CD4-positive, alpha-beta T cell treated with Interleukin-1 beta for 1 hour (primary cell): ENCODE data around the gene CACFD1.
"Not testable (repeated sequence)": the region's sequence is repeated elsewhere in the genome, so short reads cannot be mapped to it uniquely, and the experiment has no call there.

Experiments
- DNase-seq, 2 donors: peaks; one replicate each; pipeline ENCODE4 v3.0.0-alpha.2; 2020 to 2022

Gene CACFD1

DNA sequence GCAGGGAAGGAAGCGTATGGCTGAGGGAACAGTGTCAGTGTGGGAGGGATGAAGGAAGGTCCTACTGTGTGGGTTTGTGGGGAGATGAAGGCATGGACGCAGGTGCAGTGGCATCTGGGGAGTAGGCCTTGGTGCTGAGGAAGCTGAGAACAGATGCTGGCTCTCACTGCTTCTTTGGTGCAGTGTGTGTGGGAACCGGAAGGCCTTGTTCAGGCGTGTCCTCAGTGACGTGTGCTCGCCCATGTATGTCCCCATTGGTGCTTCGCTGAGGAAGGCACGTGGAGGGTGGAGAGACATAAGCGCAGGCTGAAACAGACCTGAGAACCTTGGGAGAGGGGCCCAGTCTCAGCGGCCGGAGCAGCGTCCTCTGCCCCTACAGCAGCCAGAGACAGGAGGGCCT lies 18.9 kb upstream of the CACFD1 start:
- DNase-seq = peak in 1 of 2 donors; percentile 72

DNA sequence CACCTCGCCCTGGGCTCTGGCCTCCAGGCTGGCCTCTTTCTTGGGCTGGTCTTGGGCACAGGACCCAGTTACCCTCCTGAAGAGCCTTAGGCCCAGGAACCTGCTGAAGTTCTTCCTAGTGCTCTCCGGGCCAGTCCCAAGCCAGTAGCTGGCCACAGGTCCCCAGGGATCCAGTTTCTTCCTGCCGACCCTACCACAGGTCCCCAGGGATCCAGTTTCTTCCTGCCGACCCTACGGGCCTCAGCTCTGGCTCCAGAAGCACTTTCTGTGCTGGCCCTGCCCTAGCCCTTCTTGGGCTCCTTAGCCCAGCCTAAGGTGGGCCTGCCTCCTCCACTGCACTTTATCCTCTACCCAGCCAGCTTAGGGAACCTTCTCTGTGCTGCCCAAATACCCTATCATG lies 18.2 kb upstream of the CACFD1 start:
- no peak for DNase-seq

DNA sequence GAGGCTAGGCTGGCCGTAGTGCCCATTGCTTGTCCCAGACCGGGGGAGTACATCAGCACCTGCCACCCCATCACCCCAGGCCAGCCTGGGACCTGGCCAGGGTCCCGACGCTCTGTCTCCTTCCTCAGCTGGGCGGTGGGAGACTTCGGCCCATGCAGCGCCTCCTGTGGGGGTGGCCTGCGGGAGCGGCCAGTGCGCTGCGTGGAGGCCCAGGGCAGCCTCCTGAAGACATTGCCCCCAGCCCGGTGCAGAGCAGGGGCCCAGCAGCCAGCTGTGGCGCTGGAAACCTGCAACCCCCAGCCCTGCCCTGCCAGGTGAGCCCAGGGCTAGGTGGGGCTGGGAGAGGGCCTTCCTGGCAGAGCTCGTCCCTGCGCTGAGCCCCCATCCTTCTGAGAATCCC lies 16.5 kb upstream of the CACFD1 start:
- no peak for DNase-seq

DNA sequence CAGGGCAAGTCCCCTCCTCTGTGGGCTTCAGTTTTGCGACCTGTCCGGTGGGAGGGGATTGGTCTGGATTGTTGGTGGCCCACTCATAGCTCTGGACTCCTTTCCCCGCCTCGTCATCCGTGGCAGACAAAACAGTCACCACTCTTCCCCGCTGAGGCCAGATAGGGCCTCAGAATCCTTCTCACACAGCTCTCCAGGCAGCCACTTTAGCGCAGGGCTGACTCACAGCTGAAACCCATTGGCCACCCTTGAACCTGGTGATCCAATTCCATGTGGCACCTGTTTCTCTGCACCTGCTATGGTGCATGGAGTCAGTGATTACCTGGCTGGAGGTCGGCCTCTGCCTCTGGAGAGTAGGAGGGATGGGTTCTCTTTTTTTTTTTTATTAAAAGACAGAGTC lies 15.8 kb upstream of the CACFD1 start:
- no peak for DNase-seq

DNA sequence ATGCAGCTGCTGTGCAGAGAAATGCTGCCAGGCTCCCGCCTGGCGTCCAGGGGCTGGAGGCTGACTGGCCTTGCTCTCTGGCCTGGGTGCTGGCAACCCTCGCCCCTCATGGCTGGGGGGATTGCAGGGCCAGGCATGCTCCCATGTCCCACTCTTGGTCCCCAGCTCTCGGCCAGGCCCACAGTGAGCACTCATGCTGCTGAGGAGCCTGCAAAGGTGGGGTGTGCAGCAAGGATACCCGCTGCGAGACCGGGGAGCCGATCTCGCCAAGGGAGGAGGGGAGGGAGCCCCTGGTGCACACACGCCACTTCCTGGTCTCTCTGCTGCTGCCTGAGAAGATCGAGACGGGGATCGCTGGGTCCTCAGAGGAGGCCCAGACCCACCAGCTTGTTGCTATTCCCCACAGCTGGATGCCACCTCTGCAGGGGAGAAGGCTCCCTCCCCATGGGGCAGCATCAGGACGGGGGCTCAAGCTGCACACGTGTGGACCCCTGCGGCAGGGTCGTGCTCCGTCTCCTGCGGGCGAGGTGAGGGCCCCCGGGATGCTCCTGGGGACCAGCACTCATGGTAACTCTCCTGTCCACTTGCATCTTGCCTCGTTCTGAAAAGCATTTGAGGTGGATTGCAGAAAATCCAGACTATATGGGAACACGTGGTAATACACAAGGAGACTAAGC lies 14.3 kb upstream of the CACFD1 start:
- no peak for DNase-seq

DNA sequence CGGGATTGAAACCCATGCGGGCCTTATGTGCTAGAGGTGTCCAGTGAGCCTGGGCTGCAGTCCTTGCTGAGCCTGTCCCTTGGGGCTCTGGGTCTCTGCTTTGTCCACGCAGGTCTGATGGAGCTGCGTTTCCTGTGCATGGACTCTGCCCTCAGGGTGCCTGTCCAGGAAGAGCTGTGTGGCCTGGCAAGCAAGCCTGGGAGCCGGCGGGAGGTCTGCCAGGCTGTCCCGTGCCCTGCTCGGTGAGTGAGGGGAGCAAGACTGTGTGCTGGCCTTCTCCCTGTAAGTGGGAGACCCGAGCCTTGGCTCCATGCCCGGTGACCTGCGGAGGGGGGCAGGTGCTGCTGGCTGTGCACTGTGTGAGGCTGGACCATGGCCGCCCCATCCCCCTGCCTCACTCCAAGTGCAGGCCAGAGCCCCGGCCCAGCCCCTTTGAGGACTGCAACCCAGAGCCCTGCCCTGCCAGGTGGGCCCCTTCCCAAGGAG lies 11.2 kb upstream of the CACFD1 start:
- no peak for DNase-seq

DNA sequence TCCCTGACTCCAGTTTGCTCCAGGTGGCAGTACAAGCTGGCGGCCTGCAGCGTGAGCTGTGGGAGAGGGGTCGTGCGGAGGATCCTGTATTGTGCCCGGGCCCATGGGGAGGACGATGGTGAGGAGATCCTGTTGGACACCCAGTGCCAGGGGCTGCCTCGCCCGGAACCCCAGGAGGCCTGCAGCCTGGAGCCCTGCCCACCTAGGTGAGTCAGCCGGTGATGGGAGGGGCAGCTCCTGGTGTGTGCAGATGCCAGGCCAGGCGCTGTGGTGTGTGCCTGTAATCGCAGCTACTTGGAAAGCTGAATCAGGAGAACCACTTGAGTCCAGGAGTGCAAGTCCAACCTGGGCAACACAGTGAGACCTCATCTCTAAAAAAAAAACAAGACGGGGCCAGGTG lies 10.0 kb upstream of the CACFD1 start:
- no peak for DNase-seq

DNA sequence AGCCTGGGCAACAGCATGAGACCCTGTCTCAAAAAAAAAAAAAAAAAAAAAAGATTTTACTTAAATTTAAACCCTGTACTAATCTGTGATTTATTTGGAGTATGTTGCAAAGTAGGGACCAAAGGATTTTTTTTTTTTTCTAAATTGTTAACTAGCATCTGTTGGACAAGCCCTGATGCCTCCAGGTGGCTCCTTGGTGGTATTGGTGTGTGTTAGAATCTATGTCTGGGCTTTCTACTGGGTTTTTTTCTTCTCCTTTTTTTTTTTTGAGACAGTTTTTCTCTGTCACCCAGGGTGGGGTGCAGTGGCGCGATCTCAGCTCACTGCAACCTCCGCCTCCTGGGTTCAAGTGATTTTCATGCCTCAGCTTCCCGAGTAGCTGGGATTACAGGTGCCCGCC lies 7.9 kb upstream of the CACFD1 start:
- DNase-seq = not testable (repeated sequence)

DNA sequence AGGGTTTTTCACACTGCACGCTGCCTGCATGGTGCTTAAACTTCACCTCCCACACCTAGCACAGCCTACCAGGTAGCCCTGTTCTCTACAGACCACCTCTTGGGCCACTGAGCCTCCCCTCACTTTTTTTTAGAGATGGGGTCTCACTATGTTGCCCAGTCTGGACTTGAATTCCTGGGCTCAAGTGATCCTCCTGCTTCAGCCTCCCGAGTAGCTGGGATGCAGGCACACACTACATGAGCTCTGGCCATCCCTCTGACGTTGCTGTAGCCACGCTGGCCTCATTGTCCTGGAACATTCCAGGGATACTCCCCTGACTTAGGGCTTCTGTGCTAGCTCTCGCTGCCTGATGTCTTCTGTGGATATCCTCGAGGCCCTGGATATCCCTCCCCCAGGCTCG lies 7.2 kb upstream of the CACFD1 start:
- DNase-seq = no peak

DNA sequence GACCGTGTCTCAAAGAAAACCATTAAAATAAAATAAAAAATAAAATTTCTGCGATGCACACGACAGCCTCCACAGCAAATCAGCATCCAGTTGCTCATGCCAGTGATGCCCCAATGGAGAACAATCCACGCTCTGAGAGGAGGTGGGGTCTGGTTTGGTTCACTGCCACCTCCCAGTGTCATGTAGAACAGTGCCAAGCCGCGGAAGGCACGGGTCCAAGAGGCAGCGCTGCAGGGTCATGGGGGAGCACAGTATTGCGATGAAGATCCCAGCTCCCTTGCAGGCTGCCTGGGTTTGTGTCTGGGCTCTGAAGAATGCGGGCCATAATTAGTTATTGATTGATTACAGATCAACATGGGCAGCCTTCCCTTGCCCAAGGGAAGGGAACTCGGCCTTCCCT lies 6.1 kb upstream of the CACFD1 start:
- DNase-seq = no peak

DNA sequence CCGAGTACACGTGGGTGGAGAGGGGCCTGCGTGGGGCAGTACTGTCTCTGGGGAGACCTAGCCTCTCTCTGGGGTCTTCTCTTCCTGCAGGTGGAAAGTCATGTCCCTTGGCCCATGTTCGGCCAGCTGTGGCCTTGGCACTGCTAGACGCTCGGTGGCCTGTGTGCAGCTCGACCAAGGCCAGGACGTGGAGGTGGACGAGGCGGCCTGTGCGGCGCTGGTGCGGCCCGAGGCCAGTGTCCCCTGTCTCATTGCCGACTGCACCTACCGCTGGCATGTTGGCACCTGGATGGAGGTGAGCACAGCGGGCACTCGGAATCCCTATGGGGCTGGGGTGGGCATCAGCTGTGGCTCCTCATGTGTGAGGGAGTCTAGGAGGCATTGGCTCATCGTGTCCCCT lies 5.5 kb upstream of the CACFD1 start:
- no peak for DNase-seq

DNA sequence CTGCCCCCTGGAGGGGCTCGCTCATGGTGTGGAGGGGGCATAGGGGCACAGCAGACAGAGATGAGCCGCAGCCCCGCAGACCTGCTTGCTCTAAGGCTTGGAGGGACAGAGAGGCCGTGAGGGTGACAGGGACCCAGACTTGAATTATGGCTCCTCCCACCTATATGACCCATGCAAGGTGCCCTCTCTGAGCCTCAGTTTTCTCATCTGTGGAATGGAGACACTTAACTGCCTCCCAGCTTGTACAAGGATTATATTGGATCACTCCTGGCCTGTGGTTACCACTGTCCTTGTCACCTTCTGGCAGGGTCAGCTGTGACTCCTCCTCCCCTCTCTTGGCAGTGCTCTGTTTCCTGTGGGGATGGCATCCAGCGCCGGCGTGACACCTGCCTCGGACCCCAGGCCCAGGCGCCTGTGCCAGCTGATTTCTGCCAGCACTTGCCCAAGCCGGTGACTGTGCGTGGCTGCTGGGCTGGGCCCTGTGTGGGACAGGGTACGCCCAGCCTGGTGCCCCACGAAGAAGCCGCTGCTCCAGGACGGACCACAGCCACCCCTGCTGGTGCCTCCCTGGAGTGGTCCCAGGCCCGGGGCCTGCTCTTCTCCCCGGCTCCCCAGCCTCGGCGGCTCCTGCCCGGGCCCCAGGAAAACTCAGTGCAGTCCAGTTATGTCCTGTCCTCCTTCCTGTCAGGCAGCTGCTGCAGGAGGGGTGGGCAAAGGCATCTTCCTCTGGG lies 4.7 kb upstream of the CACFD1 start:
- no peak for DNase-seq

DNA sequence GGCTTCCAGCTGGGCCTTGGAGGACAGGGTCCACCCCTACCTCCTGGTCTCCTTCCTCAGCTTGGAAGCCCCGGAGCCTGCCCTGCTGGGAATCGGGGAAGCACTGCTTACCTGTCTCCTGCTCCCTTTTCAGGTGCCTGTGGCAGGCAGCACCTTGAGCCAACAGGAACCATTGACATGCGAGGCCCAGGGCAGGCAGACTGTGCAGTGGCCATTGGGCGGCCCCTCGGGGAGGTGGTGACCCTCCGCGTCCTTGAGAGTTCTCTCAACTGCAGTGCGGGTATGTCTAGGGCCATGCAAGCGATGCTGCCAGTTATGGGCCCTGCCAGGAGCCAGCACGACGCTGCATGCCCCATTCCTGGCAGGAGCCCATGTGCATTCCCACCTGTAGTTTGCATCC lies 3.8 kb upstream of the CACFD1 start:
- DNase-seq = no peak

DNA sequence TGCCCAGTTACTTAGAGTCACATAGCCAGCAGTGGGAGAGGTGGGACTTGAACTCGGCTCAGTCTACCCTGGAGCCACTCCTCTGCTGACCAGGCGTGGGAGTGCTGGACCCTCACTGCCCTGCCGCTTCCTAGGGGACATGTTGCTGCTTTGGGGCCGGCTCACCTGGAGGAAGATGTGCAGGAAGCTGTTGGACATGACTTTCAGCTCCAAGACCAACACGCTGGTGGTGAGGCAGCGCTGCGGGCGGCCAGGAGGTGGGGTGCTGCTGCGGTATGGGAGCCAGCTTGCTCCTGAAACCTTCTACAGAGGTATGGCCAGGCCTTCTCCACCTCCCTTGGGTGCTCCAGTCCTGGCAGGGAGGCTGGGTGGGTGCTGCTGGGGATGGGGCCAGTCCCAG lies 3.4 kb upstream of the CACFD1 start:
- no peak for DNase-seq

DNA sequence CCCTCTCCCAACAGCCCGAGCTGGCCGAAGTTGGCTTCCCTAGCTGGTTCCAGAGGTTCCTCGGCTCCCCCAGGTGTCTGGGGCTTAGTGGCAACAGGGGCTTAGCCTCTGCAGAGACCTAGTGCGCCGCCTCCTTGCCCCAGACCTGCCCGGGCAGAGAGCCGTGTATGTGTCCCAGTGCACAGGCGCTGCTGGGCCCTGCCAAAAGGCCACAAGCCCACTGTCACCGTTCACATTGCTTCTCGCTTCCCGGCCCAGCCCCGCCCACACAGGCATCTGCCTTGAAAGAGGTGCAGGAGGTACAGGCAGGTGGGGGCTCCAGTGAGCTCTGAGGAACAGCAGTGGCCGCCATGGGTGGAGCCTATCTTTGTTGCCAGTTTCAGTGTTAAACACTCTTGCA lies 2.5 kb upstream of the CACFD1 start:
- no peak for DNase-seq

DNA sequence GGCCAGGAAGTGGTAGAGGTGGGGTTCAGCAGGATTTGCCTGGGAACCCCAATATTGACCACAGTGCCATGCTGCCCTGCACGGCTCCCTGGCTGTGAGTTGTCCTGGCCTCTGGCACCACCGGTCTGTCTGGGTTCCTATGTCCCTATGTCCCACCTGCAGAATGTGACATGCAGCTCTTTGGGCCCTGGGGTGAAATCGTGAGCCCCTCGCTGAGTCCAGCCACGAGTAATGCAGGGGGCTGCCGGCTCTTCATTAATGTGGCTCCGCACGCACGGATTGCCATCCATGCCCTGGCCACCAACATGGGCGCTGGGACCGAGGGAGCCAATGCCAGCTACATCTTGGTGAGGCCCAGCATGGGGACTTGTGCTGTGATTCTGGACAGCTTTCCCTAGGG lies 2.0 kb upstream of the CACFD1 start:
- DNase-seq = no peak

DNA sequence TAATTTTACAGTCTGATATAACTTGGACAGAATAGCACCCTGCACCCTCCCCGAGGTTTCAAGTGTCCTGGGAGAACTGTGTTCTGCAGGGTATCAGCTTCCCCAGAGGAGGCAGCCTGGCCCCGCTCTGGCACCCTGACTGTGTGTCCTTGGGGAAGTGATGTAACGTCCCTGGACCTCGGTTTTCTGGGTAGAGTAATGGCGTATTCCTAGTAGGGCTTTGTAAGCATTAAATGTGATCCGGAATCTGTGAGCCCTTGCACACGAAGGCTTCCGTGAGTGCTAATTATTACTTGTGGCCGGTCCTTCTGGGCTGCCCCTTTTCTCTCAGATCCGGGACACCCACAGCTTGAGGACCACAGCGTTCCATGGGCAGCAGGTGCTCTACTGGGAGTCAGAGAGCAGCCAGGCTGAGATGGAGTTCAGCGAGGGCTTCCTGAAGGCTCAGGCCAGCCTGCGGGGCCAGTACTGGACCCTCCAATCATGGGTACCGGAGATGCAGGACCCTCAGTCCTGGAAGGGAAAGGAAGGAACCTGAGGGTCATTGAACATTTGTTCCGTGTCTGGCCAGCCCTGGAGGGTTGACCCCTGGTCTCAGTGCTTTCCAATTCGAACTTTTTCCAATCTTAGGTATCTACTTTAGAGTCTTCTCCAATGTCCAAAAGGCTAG lies 1.0 kb upstream of the CACFD1 start:
- DNase-seq = no peak

DNA sequence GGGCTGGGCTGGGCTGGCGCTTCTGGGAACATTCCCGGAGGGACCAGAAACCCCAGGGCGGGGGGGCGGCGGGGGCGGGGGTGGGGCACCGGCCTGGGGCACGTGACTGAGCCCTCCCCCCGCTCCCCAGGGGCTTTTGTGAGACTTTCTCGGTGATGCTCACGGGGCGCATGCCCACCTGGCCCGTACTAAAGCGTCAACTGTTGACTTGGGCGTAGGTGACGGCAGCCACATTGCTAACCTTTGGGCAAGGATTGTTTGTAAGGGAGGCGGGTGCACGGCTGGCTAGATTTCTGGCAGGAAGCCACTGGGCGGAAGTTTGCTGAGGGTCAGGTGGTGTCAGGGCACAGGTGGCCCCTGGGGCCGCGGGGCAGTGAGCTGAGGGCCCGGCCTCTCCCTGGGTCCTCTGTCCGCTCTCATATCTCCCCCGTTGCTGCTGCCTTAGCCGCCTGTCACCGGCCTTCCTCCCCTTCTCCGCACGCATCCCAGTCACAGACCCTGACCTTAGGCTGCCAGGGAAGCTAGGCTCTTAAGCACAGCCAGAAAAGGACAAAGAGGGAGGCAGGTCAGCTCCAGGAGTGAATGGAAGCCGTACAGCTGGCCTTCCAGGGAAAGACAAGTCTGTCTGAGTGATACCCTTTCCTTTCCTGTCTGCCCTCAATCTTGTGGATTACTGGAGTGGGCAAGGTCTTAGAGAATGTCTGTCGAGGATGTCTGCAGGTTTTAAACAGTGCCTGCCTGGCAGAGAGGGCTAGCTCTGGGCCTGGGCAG lies 812 bp downstream of the CACFD1 start:
- peak; percentile 62 to 81 for DNase-seq

DNA sequence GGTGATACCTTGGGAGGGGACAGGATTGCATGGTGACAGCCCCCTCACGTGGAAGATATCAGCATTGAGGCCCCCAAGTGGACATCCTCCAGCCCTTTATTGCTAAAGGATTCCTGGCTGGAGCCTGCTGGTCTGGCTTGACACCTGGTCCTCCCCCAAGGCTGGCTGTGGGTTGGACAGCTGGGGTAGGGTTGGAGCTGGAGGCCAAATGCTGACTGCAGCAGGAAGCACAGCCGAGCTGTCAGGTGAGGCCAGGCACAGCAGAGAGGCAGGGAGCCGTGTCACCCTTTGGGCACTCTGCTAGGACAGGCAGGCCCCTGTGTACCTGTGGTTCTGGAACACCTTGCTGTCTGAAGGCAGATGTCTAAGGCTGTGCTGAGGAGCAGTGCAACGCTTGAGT lies 2.2 kb downstream of the CACFD1 start:
- no peak for DNase-seq

DNA sequence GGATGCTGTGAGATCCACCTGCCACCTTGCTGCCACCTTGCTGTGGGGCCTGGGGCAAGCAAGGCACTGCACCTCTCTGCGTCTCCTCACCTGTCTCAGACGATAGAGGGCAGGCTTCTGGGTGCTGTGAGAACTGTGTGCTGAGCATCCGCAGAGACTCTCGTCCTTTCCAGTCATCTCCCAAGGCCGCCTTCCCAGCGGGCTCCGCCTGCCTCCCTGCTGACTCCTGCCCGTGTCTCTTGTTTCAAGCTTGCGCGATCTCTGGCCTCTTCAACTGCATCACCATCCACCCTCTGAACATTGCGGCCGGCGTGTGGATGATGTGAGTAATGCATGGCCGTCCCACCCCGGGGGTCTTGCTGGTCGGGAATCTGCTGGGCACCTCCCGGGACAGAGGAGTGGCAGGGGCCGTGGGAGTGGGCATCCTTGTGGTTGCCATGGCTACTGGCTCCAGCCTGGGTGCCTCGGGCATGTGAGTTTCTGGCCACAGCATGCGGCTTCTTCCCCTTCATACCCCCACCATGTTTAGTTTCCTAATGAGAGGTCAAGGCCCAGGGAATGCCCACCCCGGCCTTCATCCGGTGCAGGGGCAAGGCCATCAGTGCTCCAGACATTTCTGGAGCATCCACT lies 3.6 kb downstream of the CACFD1 start:
- peak in 1 of 2 donors; percentile 17 for DNase-seq

DNA sequence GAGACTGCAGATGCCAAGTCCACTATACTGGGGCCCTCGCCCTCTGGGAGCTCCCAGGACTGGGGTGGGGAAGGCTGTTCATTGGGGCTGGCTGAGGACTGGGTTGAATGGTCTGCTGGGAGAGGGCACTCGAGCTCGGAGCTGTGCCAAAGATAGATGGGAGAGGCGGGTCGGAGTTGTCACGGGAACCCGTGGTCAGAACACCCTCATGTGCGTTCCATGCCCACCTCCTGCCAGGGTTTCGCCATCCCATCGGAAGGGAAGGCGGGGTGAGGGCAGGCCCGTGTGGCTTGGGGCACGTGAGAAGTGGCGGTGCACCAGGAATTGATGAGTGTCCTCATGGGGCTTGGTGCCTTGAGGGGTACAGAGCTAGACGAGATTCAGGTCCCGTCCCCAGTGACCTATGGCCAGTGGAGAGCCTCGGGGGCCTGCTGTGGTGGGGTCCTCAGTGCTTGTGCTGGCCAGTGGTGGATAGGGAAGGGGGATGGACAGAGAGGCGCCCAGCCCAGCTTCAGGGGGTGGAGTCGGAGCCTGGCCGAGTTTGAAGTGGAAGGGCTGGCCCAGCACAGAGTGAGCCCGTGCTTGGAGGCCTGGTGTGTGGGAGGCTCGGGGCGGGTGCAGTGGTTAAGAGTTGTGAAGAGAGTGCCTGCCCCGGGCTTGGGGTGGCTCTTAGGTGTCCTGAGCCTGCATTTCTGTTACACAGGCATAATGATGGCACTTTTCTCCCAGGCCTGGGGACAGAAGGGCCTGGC lies 4.3 kb downstream of the CACFD1 start:
- no peak for DNase-seq

DNA sequence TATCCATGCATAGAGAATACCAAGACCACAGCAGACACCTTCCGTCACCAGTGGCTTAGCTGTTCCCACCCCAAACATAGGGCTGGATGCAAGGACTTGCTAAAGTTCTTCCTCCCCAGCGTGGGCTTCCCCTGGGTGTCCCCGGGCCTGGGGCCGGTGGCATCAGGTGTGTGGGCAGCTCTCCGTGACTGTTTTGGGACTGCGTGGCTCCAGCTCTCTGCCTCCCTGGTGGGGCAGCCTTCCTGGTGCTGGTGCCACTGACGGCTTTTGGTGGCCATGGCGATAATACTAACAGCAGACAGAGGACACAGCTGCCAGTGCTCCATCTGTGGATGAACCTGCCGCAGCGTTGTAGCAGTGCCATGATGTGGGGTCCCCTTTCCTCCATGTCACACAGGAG lies 4.9 kb downstream of the CACFD1 start:
- no peak for DNase-seq
